GM21515 (cell line): ENCODE measurements around the gene BICDL2.
A peak's percentile ranks its signal among the peaks of the same experiment; 100 is the strongest.

ENCODE experiments used
- ATAC-seq: cut with Tn5 transposase; IDR thresholded peaks from one replicate; pipeline ENCODE4 v1.9.1; 2021; ENCODE audit not compliant: unreplicated experiment

The BICDL2 gene

GRCh38 chr16:2987833-2988232, 48.9 kb downstream of the BICDL2 start:
- ATAC-seq: no peak

- no peak for ATAC-seq
Measured at GRCh38 chr16:2987286-2987685, 49.5 kb downstream of the BICDL2 start.

GRCh38 chr16:2986623-2987188, 50.0 kb downstream of the BICDL2 start:
- ATAC-seq: no peak

- no peak for ATAC-seq
Measured at GRCh38 chr16:2985893-2986355, 50.8 kb downstream of the BICDL2 start.

GRCh38 chr16:2985462-2985861, 51.3 kb downstream of the BICDL2 start:
- no peak for ATAC-seq

GRCh38 chr16:2983706-2984136, 53.0 kb downstream of the BICDL2 start:
- no peak for ATAC-seq

GRCh38 chr16:2982402-2982801, 54.3 kb downstream of the BICDL2 start:
- ATAC-seq: no peak

GRCh38 chr16:2981899-2982250, 54.9 kb downstream of the BICDL2 start:
- ATAC-seq: no peak

GRCh38 chr16:2981177-2981898, 55.4 kb downstream of the BICDL2 start:
- no peak for ATAC-seq

GRCh38 chr16:2980227-2981176, 56.2 kb downstream of the BICDL2 start, which contains the start of gene PKMYT1:
Gene PKMYT1, minus strand, starts transcription at chr16:2980446. Its CDS starts 789 bp downstream, at chr16:2979657.
- ATAC-seq: peak; percentile 68

GRCh38 chr16:2979669-2980226, 57.0 kb downstream of the BICDL2 start:
- ATAC-seq: no peak
